Mesenchymal stem cell (in vitro differentiated cells and primary cell): ENCODE data around the gene HOXA3.

Experiments
- DNase-seq: peaks from one replicate; pipeline ENCODE4 v3.0.0-alpha.2; 2013
- H2AFZ ChIP-seq: one replicate; pipeline ENCODE4 v1.6.1; 2013; ENCODE audit warnings: low read depth, mild to moderate bottlenecking, control low read depth, inconsistent platforms, low read length, moderate library complexity
- H2AK5ac ChIP-seq: 2 replicates; pipeline ENCODE4 v1.6.1; 2013; ENCODE audit warnings: low read length, moderate library complexity, mild to moderate bottlenecking, inconsistent platforms; ENCODE audit not compliant: severe bottlenecking
- H2BK120ac ChIP-seq: one replicate; pipeline ENCODE4 v1.6.1; 2013; ENCODE audit warnings: low read depth, mild to moderate bottlenecking, inconsistent platforms, low read length, moderate library complexity
- H2BK12ac ChIP-seq, 2 experiments: one replicate each; pipeline ENCODE4 v1.6.1; 2013; ENCODE audit warnings: inconsistent platforms in 2 of 2, low read length in 2 of 2, mild to moderate bottlenecking in 2 of 2, moderate library complexity in 2 of 2, control low read depth in 1 of 2
- H2BK15ac ChIP-seq: one replicate; pipeline ENCODE4 v1.6.1; 2013; ENCODE audit warnings: mild to moderate bottlenecking, low read depth, inconsistent platforms; ENCODE audit not compliant: poor library complexity, severe bottlenecking
- H2BK5ac ChIP-seq: 2 replicates; pipeline ENCODE4 v1.6.1; 2013; ENCODE audit warnings: low read depth, mild to moderate bottlenecking, low read length, control low read depth, inconsistent platforms; ENCODE audit not compliant: poor library complexity, severe bottlenecking
- H3K14ac ChIP-seq, 2 experiments: one replicate each; pipeline ENCODE4 v1.6.1; 2013; ENCODE audit warnings: inconsistent platforms in 2 of 2, low read length in 2 of 2, control low read depth in 1 of 2, mild to moderate bottlenecking in 1 of 2, moderate library complexity in 1 of 2
- H3K18ac ChIP-seq, 2 experiments: one replicate each; pipeline ENCODE4 v1.6.1; 2013; ENCODE audit warnings: inconsistent platforms in 2 of 2, low read length in 2 of 2, control low read depth in 1 of 2, low read depth in 1 of 2, mild to moderate bottlenecking in 1 of 2
- H3K23ac ChIP-seq, 2 experiments: one replicate each; pipeline ENCODE4 v1.6.1; 2013; ENCODE audit warnings: inconsistent platforms in 2 of 2, low read length in 2 of 2, mild to moderate bottlenecking in 2 of 2, moderate library complexity in 2 of 2, control low read depth in 1 of 2
- H3K27ac ChIP-seq: 2 replicates; pipeline ENCODE4 v1.5.1; 2013; ENCODE audit warnings: mild to moderate bottlenecking, moderate library complexity, low read length, control low read depth, inconsistent platforms; ENCODE audit not compliant: poor library complexity, severe bottlenecking
- H3K27me3 ChIP-seq, 2 experiments: 2 replicates each; pipeline versions ENCODE4 v1.6.1 to v1.7.0; 2013; ENCODE audit warnings: low read length in 2 of 2, mild to moderate bottlenecking in 2 of 2, moderate library complexity in 2 of 2, control low read depth in 1 of 2, inconsistent platforms in 1 of 2; ENCODE audit not compliant: control insufficient read depth in 1 of 2, insufficient read depth in 1 of 2
- H3K36me3 ChIP-seq, 2 experiments: 2 replicates each; pipeline versions ENCODE4 v1.6.1 to v1.7.0; 2013; ENCODE audit warnings: low read length in 2 of 2, control low read depth in 1 of 2, inconsistent platforms in 1 of 2, low read depth in 1 of 2, mild to moderate bottlenecking in 1 of 2; ENCODE audit not compliant: insufficient read depth in 2 of 2, control insufficient read depth in 1 of 2
- H3K4ac ChIP-seq, 2 experiments: one replicate each; pipeline ENCODE4 v1.6.1; 2013; ENCODE audit warnings: inconsistent platforms in 2 of 2, low read length in 2 of 2, mild to moderate bottlenecking in 2 of 2, moderate library complexity in 2 of 2, control low read depth in 1 of 2, low read depth in 1 of 2
- H3K4me1 ChIP-seq: 2 replicates; pipeline ENCODE4 v1.6.1; 2013; ENCODE audit warnings: low read depth, low read length, control low read depth; ENCODE audit not compliant: control insufficient read depth, insufficient read depth
- H3K4me2 ChIP-seq: 2 replicates; pipeline ENCODE4 v1.6.1; 2013; ENCODE audit warnings: low read length, mild to moderate bottlenecking, inconsistent platforms; ENCODE audit not compliant: poor library complexity, severe bottlenecking
- H3K4me3 ChIP-seq, 2 experiments: 2 replicates each; pipeline versions ENCODE4 v1.5.1 to v1.7.0; 2013; ENCODE audit warnings: low read length in 2 of 2, mild to moderate bottlenecking in 2 of 2, control low read depth in 1 of 2, low read depth in 1 of 2; ENCODE audit not compliant: insufficient read depth in 1 of 2
- H3K79me1 ChIP-seq: replicated peaks from 2 replicates; pipeline ENCODE4 v1.6.1; 2013; ENCODE audit warnings: mild to moderate bottlenecking, control low read depth, low read length, inconsistent platforms; ENCODE audit not compliant: poor library complexity, severe bottlenecking
- H3K9ac ChIP-seq: 2 replicates; pipeline ENCODE4 v1.7.0; 2013; ENCODE audit warnings: mild to moderate bottlenecking, low read length, moderate library complexity
- H3K9me3 ChIP-seq: 2 replicates; pipeline ENCODE4 v1.7.0; 2013; ENCODE audit warnings: mild to moderate bottlenecking, low read length; ENCODE audit not compliant: control insufficient read depth
- H4K8ac ChIP-seq: one replicate; pipeline ENCODE4 v1.6.1; 2013; ENCODE audit warnings: inconsistent platforms, mild to moderate bottlenecking, low read length, moderate library complexity
- H4K91ac ChIP-seq: one replicate; pipeline ENCODE4 v1.6.1; 2013; ENCODE audit warnings: mild to moderate bottlenecking, low read length, inconsistent platforms
- WGBS: methylation state at CpG from one replicate; pipeline ENCODE4 v1.1.7; 2013; ENCODE audit warnings: mixed read lengths; 5-methylcytosine and 5-hydroxymethylcytosine counted together

Gene HOXA3

DNA sequence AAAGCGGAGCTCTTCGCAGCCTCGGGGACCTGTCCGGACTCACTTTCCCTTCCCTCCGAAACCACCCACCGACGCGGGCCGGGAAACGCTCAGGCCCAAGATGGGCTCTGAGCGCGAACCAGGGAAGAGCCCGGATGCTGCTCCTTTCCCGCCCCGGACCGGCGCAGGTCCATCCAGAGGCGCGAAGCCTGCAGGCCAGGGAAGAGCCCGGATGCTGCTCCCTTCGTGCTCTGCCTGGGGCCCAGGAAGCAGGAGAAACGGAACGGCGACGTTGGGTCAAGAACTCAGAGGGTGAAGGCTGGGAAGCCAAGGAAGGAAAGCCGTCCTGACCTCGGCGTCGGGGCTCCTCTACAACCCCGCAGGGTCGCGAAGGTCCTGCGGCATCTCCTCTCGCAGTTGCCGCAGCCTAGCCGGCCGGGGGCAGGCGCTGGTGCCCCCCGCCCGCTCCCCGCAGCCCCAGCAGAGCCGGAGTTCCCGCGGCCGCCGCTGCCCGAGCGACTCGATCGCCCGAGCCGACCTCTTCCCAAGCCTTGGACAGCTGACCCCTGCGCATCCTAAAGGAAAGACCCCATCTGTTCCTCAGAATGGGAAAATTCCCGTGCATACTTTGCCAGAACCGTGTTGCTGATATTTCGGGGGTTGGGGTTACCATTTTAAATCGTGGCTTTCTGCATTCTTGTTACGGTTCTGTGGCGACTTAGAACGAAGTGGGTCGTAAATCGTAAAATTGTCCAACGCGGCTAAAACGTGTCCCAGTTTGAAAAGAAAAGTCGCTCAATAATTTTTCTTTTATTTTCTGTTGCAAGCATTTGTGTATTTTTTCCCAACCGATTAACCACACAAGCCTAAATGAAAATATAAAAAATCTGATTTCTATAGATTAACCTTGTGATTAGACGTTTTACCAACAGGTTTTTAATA lies 64.1 kb downstream of the HOXA3 start:
- 54% methylated on average over 64 of the region's 68 CpGs for WGBS
- H3K36me3 ChIP-seq: no peaks in the 10 kb centered on the region
- H4K91ac ChIP-seq: no peak overlapping the region
- H3K4ac ChIP-seq: no peak overlapping the region
- no peak overlapping the region for H2BK120ac ChIP-seq
- H3K18ac ChIP-seq: no peak overlapping the region
- no peak overlapping the region for H3K4me2 ChIP-seq
- H2BK5ac ChIP-seq: no peak overlapping the region
- H3K27ac ChIP-seq: no peak overlapping the region
- DNase-seq: no peak
- H2BK15ac ChIP-seq: no peak overlapping the region
- H2AFZ ChIP-seq: no peak overlapping the region
- H3K4me3 ChIP-seq: no peak overlapping the region
- no peak overlapping the region for H4K8ac ChIP-seq
- no peak overlapping the region for H3K9ac ChIP-seq
- H3K79me1 ChIP-seq: no peaks in the 10 kb centered on the region
- no peak overlapping the region for H3K14ac ChIP-seq
- H3K9me3 ChIP-seq: no peaks in the 10 kb centered on the region
- H3K27me3 ChIP-seq: no peaks in the 10 kb centered on the region
- H2AK5ac ChIP-seq: no peak overlapping the region
- no peak overlapping the region for H2BK12ac ChIP-seq
- no peaks in the 10 kb centered on the region for H3K4me1 ChIP-seq
- H3K23ac ChIP-seq: no peak overlapping the region

DNA sequence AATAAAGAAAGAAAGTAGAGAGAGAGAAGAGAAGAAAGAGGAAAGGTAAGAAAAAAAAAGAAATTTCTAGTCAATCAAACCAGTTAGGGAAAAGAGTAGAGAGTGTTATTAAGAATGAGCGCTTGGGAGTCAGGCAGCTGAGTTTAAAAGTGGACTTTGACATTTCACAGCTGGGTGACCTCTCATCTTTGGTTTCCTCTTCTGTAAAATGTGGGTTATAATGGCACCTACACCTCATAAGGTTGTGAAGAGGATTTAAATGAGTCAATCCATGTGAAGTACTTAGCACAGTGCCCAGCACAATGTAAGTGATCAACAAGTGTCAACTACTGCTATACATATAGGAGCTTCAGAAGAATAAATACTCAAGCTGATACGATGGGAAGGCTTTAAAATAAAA lies 68.7 kb downstream of the HOXA3 start:
- no peak overlapping the region for H3K23ac ChIP-seq
- H2BK120ac ChIP-seq: no peak overlapping the region
- no peak overlapping the region for H2BK15ac ChIP-seq
- no peaks in the 10 kb centered on the region for H3K27me3 ChIP-seq
- 92% methylated on average over 1 of the region's 2 CpGs for WGBS
- peaks cover 2% of the 10 kb centered on the region for H3K4me1 ChIP-seq
- no peak overlapping the region for H3K4me3 ChIP-seq
- no peaks in the 10 kb centered on the region for H3K36me3 ChIP-seq
- no peak overlapping the region for H4K8ac ChIP-seq
- H2BK12ac ChIP-seq: no peak overlapping the region
- H3K9ac ChIP-seq: no peak overlapping the region
- H3K4me2 ChIP-seq: no peak overlapping the region
- H2AK5ac ChIP-seq: no peak overlapping the region
- no peak overlapping the region for H4K91ac ChIP-seq
- H3K27ac ChIP-seq: no peak overlapping the region
- no peak overlapping the region for H3K4ac ChIP-seq
- DNase-seq: no peak
- H3K18ac ChIP-seq: no peak overlapping the region
- H3K79me1 ChIP-seq: no peaks in the 10 kb centered on the region
- no peak overlapping the region for H3K14ac ChIP-seq
- no peaks in the 10 kb centered on the region for H3K9me3 ChIP-seq
- H2BK5ac ChIP-seq: no peak overlapping the region
- no peak overlapping the region for H2AFZ ChIP-seq

DNA sequence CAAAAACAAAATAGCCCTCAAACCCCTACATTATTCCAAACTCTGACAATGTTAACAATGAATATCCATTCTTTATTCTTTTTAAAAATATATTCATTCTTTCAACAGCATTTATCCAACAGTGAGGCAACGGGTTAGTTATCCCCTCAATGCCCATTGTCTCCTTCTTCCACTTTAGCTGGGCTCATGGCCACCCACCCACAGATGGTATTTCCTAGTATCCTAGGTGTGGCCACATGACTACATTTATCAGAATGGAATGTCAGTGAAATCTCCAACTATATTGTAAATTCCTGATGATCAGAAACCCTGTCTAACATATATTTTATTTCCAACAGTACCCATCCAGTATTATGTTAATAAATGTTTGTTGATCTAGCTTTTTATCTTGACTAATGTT lies 70.2 kb downstream of the HOXA3 start:
- Histone ChIP-seq H3K23ac (no peak overlapping the region), H2BK120ac (no peak overlapping the region), H3K14ac (no peak overlapping the region), H2AK5ac (no peak overlapping the region), H2AFZ (no peak overlapping the region), H2BK15ac (no peak overlapping the region), H3K27me3 (no peaks in the 10 kb centered on the region), H3K9ac (no peak overlapping the region), H4K8ac (no peak overlapping the region), H3K79me1 (no peaks in the 10 kb centered on the region), H3K27ac (no peak overlapping the region), H3K4me3 (no peak overlapping the region), H4K91ac (no peak overlapping the region), H3K18ac (no peak overlapping the region), H2BK12ac (no peak overlapping the region), H3K4me2 (no peak overlapping the region), H3K4me1 (peaks cover 2% of the 10 kb centered on the region), H3K36me3 (no peaks in the 10 kb centered on the region), H3K9me3 (no peaks in the 10 kb centered on the region), H2BK5ac (no peak overlapping the region), H3K4ac (no peak overlapping the region)
- WGBS: 96% methylated on average over 1 of the region's 1 CpG
- DNase-seq: no peak

DNA sequence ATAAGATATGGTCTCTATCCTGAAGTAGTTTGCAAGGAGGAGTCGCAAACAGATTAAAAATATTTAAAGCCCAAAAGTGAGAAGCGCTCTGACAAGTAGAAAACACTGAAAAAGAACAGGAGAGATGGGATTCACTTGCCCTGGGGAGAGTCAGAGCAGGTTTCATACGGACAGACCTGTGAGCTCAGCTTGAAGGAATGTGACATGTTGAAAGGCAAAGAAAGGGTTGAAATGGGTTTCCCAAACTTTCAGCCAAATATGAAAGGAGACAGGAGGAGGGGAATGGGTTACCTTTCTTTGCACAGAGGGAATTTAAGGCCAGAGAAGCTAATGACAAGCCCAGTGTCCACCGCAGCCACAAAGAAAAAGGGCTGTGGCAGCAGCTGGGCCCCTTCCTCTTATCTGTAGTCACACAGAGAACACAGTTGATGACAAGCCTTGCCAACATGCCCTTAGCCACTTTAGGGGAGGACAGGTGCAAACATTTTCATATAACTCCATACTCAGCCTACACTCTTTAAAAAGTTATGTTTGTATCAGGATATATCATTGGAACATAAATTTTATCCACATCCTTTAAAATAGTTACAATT lies 71.4 kb downstream of the HOXA3 start:
- Histone ChIP-seq H3K36me3 (no peaks in the 10 kb centered on the region), H3K4ac (no peak overlapping the region), H3K23ac (no peak overlapping the region), H2AK5ac (no peak overlapping the region), H3K4me1 (peaks cover 2% of the 10 kb centered on the region), H2BK5ac (no peak overlapping the region), H3K27me3 (no peaks in the 10 kb centered on the region), H2BK15ac (no peak overlapping the region), H2BK12ac (no peak overlapping the region), H4K91ac (no peak overlapping the region), H3K14ac (no peak overlapping the region), H3K9ac (no peak overlapping the region), H3K4me3 (no peak overlapping the region), H2AFZ (no peak overlapping the region), H3K79me1 (no peaks in the 10 kb centered on the region), H3K4me2 (no peak overlapping the region), H3K18ac (no peak overlapping the region), H3K27ac (no peak overlapping the region), H4K8ac (no peak overlapping the region), H2BK120ac (no peak overlapping the region), H3K9me3 (no peaks in the 10 kb centered on the region)
- WGBS: 40% methylated on average over 4 of the region's 4 CpGs
- no peak for DNase-seq
